Activated CD8-positive, alpha-beta memory T cell treated with anti-CD3 and anti-CD28 coated beads, Interleukin-2, amount 50 U/mL, for 48 hours (primary cell): Measurements from ENCODE around the gene FKBP3.
"Not testable (repeated sequence)": the region's sequence is repeated elsewhere in the genome, so short reads cannot be mapped to it uniquely, and the experiment has no call there.

Experiments
- DNase-seq: peaks from one replicate; pipeline ENCODE4 v3.0.0-alpha.2; 2020

The FKBP3 gene

DNA sequence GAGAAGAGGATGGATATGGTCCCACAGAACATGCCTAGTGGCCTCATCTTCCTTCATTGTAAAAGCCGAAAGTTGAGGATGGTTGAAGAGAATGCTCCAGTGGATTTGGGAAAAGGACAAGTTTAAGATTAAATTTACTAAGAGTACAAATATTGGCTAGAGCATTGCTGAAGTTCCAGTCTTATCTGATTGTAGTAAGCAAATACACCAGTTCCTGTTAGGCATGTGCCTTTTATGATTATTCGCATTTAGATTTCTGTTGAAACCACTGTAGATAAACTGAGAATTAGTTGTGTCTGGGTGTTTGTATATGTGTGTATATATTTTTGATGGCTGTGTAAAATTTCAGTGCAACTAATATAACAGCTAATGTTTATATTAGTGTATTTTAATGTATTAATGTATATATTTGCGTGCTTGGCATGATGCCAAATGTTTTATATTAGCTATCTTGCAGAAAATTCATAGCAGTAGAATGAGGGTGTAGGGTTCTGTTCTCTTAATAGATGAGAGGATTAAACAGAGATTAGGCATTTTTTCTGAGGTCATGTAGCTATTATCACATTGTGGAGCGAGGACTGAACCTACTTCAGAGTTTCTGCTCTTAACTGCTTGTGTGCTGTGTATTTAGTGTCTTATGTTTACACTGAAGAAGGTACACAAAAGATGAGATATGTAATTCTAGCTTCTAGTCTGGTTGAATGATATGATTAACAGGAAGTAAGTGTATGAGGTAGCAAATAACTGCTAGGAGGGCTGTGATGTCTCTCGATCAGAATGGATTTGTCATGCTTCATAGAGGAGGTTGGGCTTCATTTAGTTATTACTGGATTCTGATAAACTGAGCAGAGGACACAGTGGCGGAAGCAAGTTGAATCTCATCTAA lies 21.1 kb downstream of the FKBP3 start:
- no peak for DNase-seq

DNA sequence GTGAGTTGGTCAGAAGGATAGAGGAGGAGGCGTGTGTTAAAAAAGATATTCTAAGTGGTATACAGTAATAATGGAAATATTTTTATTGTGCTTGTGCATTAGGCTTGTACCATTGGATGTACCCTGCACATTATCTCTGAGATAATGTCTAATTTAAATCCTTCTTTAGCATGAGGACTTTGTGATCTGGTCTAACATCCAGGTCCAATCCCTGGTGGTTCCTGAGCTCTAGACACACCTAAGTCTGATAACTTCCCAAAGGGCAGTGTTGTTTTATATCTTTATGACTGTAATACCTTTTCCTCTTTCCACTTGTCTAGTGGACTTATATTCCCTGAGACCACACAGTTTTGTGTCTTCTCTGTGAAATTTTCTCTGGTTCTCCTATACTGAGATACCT lies 29.7 kb downstream of the FKBP3 start:
- no peak for DNase-seq

DNA sequence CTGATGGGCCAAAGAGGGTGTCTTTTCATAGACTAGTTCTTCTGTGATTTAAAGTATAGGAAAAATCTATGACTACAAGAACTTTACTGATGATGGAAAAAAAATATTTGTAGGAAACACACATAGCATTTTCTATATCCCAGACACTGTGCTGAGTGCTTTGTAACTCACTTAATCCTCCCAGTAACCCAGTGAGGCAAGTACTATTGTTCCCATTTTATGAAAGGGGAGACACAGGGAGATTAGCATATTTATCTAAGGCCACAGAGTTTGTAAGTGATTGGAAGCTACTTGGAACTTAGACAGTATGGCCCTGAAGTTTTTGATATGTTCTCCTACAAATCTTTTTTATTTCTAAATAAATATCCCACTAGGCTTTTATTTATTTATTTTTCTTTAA lies 30.5 kb downstream of the FKBP3 start:
- no peak for DNase-seq

DNA sequence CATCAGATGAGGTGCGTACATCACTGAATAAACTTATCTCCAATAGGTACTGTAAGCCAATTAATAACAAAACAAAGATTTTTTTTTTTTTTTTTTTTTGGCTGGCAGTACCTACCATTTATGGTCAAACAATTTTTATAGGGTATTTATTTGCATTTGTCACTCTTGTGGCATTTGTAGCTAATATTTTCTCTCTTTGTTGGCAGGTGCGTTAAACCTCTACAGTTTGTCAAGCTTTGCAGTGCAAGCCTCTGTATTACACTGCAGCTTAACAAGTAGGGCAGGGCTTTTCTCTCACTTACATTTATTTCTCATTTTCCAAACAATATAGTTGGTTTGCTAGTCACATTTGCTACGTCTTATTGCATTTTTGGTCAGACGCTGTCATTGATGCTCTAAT lies 38.1 kb downstream of the FKBP3 start:
- no peak for DNase-seq

DNA sequence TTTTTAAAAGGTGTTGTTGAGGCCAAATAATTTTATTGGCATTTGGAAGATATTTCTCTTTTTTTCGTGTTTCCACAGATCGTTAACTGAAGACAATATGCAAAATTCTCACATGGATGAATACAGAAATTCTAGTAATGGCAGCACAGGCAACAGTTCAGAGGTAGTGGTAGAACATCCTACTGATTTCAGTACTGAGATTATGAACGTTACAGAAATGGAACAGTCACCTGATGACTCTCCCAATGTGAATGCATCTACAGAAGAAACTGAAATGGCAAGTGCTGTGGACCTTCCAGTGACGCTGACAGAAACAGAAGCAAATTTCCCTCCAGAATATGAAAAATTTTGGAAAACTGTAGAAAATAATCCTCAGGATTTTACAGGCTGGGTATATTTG lies 39.1 kb downstream of the FKBP3 start:
- DNase-seq = no peak

DNA sequence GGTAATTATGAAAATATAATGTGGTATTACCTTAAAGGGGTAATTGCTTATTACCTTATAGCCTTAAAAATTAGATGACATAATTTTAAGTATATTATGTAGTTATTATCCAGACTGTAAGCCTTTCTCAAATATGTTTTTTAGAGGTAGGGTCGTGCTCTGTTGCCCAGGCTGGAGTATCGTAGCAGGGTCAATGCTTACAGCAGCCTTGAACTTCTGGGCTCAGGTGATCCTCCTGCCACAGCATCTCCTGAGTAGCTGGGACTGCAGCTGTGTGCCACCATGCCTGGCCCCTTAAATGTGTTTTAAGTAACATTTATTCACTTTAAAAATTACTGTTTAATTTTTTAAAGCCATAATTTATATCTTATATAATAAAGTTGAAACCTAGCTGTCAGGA lies 40.0 kb downstream of the FKBP3 start:
- DNase-seq = no peak

DNA sequence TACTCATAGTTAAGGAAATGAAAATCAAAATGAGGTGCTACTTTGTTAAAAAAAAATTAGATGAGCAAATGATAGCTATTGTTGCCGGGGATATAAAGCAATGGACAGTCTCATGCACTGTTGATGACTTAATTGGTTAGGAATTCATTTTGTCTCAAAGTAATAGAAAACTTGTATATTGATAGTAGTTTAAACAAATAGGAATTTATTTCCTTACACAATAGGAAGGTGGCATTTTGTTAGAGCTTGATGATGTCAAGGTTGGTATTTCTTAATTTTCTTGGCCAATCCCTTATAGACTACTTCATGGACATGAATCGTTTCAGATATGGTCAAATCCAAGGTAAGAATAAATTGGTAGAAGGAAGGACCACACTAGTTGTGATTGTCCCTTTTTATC lies 42.6 kb downstream of the FKBP3 start:
- DNase-seq = no peak

DNA sequence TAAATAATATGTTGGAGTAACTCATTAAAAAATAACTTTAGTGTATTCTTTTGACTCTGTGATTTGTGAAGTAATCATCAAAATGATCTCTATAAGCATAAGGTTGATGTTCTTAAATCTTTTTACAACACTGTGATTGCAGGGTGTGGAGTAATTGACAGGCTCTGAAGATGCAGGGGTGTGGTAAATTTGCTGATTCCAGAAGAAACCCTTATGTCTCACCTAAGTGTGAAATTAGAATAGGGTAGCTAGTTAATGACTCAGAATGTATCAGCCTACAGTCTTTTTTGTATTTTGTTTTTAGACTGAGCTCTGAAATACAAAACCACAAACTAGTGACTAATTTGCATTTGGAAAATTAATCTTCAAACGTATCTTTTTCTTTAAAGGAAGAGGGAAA lies 44.5 kb downstream of the FKBP3 start:
- no peak for DNase-seq

DNA sequence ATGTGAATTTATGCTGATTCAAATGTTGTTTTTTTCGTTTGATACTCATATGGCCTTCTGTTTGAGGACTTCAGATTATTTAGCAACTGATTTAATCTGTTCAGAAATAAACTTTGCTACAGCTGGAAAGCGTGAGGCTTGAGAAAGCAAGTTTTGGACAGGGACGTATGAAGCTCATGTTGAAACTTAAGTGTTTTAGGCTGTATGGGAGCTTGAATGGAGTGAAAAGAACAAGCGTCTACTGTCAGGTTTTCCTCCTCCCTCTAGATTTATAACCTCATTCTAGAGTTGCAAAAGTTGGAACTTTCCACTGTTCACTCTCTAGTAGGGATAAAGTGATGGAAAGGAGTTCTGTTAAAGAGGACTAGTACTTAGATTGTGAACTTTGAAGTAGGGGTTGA lies 49.3 kb downstream of the FKBP3 start:
- DNase-seq = no peak

DNA sequence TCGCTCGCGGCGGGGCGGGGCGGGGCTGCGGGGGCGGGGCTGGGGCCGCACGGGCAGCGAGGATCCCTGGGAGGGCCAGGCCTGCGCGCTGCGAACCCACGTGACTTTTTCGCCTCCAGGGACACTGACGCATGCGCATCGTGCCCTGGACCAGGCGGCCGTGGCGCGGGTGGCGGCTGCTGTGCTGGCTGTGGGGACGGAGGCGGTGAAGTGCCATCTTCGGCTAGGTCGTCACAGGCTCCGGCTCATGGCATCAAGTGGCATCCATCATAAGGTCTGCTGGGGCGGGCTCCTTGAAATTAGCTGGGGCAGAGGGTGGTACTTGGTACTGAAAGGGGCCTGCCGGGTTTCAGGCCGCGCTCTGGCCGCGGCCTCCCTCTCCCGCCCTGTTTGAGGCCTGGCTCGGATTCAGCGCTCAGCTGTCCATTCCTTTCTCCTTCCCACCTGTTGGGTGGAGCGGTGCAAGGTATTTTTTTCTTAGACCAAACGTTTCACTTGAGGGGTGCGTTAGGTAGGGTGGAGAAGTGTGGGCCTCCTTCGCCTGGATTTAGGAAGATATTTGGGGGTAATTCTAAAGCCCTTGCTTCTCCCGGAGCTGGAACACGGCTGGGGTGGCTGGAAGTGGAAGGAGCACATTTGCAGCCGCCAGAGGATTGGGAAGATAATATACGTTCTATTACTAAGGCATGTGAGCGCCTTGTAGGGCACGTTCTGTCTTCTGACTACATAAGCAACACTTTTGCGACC lies 50.1 kb downstream of the FKBP3 start, which contains the start of gene PRPF39:
Gene PRPF39 (plus strand): TSS at position 141 of the 747 bp plus-strand sequence. CDS start 11,124 bp downstream, outside the sequence.
- DNase-seq = peak; percentile 97

DNA sequence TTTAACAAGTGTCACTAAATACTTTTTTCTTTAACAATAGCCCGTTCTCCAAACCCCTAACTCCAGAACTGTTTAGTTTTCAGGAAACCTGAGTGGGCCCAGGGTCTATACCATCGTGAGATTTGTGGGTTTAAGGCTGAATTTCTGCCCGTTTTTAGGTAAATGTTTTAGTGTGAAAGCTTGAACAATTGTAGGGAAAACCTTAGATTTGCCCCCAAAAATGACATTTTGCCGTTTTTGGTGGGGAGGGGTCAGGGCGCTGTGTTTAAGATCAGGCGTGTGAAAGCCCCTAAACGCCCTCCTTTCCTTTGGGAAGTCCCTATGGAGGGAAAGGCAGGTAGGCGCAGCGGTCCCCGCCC lies 50.7 kb downstream of the FKBP3 start:
- DNase-seq = no peak

DNA sequence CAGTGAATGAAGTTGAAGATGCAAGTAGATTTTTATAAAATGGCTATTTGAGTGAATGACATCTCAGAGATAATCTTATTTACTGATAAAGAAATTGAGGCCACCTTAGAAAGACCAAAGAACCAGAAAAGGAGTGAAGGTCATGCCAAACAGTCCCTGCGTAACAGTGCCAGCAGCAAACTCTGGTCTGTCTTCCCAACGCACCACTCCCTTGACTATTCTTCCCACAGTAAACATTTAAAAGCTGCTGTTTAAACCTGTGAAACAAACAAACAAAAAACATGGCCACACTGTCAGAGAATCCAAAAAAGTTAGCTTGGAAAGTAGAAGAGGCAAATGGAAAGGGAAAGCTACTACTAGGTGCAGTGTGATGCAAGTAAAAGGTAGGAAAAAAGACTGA lies 51.9 kb downstream of the FKBP3 start:
- DNase-seq = no peak

DNA sequence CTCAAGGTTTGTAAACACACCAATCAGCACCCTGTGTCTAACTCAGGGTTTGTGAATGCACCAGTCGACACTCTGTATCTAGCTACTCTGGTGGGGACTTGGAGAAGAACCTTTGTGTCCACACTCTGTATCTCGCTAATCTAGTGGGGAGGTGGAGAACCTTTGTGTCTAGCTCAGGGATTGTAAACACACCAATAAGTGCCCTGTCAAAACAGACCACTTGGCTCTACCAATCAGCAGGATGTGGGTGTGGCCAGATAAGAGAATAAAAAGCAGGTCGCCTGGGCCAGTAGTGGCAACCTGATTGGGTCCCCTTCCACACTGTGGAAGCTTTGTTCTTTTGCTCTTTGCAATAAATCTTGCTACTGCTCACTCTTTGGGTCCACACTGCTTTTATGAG lies 53.2 kb downstream of the FKBP3 start:
- not testable (repeated sequence) for DNase-seq

DNA sequence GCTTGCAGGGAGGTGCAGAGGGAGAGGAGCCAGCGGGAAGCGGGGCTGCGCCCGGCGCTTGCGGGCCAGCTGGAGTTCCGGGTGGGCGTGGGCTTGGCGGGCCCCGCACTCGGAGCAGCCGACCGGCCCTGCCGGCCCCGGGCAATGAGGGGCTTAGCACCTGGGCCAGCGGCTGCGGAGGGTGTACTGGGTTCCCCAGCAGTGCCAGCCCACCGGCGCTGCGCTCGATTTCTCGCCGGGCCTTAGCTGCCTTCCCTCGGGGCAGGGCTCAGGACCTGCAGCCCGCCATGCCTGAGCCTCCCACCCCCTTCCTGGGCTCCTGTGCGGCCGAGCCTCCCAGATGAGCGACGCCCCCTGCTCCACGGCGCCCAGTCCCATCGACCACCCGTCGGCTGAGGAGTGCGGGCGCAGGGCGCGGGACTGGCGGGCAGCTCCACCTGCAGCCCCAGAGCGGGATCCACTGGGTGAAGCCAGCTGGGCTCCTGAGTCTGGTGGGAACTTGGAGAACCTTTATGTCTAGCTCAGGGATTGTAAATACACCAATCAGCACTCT lies 53.8 kb downstream of the FKBP3 start:
- DNase-seq = not testable (repeated sequence)

DNA sequence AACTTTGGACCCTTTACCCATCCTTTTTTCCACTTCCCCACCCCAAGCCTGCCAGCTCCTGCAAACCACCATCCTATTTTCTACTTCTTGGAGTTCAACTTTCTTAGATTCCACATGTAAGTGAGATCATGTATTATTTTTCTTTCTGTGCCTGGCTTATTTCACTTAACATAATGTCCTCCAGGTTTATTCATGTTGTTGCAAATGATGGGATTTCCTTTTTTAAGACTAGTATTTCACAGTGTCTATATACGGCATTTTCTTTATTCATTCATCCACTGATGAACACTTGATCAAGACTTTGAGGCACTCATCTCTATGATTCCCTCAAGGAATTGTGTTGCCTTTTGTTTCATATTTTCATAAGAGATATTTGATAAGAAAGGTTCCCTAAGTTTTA lies 56.0 kb downstream of the FKBP3 start:
- no peak for DNase-seq

DNA sequence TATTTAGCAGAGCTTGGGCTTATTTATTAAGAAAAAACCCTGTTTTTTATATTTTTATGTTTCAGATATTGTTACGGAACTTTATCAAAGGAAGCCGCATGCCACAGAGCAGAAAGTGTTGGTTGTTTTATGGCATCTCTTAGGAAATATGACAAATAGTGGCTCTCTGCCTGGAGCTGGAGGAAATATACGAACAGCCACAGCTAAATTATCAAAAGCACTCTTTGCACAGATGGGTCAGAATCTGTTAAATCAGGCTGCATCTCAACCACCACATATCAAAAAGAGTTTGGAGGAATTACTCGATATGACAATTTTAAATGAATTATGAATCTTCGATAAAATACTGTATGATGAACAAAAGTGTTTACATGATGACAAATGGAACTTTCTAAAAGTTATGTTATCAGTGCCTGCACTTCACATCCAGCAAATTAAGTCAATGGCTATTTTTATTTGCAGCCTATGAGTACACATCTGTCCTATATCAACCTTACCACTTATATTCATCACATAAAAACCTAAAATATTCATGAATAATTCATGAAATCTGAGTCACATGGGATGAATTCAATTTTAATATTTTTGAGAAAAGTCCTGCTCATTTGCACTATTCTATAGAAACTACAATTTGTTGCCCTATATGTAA lies 60.9 kb downstream of the FKBP3 start:
- DNase-seq = no peak

DNA sequence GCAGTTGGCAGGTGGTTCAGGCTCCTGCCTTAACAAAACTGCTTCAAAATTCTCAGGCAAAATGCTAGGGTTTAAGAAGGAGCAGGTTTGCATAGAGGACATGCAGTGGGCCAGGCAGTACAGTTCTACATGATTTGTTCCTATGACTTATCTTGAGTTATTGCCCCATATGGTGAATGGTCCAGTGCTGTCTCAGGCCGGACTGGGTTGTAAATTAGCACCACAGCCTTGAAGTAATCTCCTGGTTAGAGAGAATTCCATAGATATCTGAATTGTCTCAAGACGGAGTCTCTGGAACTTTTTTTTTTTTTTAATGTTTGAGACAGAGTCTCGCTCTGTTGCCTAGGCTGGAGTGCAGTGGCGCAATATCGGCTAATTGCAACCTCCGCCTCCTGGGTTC lies 62.2 kb downstream of the FKBP3 start:
- DNase-seq = no peak

DNA sequence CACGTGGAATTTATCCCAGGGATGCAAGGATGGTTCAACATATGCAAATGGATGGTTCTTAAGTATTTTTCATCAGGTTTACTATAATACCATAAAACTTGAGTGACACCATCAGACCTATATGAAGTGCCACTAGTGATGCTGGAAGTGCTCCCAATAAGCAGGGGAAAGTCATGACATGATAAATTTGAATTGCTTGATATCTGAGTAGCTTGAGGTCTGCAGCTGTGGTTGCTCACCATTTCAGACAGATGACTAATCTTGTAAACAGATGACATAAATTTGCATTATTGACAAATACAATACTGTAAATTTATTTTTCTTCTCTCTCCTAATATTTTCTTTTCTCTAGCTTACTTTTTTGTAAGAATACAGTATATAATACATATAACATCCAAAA lies 64.1 kb downstream of the FKBP3 start:
- no peak for DNase-seq

DNA sequence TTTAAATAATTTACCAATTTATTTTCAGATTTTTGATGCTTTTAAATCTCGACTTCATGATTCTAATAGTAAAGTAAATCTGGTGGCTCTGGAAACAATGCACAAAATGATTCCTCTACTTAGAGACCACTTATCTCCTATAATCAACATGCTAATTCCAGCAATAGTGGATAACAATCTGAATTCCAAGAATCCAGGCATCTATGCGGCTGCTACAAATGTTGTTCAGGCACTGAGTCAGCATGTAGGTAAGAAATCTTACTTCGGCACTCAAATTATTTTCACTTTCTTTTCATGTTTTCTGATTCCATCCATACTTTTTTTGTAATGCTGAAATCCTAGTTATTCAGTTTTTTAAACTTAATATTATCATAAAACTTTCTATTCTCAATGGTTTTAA lies 65.9 kb downstream of the FKBP3 start:
- DNase-seq = no peak

DNA sequence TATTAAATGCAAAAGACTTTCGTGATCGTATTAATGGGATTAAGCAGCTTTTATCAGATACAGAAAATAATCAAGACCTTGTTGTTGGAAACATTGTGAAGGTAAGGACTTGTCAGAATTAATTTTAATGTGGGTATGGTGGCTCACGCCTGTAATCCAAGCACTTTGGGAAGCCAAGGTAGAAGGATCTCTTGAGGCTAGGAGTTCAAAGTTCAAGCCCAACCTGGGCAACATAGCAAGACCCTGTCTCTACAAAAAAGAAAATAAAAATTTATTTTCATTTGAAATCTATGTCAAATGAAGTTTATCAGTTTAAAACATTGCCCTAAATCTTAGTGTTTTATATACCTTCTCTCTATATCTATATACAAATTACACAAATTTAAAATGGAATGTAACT lies 67.6 kb downstream of the FKBP3 start:
- no peak for DNase-seq

DNA sequence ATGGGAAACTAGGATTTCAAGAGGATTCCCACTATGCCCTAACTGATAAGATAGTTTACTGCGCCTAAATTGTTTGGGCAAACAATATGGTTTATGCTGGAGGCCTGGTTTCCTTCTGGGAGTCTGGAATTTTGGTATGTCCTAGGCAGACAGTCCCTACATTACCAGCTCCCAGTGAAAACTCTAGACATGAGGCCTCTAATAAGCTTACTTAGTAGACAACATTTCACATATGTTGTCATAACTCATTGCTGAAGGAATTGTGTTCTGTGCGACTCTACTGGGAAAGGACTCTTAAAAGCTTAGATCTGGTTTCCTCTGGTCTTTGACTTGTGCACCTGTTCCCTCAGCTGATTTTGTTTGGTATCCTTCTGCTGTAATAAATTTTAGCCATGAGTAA lies 68.3 kb downstream of the FKBP3 start:
- no peak for DNase-seq
